ENCODE results near the gene MS4A4A. TPM values are rescaled to one million over a fixed set of nuclear protein-coding genes. Genes with fewer than 3 reads are reported as not detected.

The MS4A4A gene
- total and polyA plus RNA-seq, 10 of the 15 experiments (the other 5 are each of a cell fraction or from before 2014, with no cell fraction given): 0.10 to 2.4 (median 0.68) TPM

- FAIRE-seq (no peak), DNase-seq (ENCODE audit: low read depth, low spot score) (no peak), ATAC-seq (no peak)
- ChIA-PET SMC1A (ENCODE audit: uncharacterized antibody, unreplicated experiment) (interaction anchor here (1.0 to 2.6 kb wide), 5 partner anchors 8 to 57 kb away, joined by 3 to 11 read pairs (median 7); no protein-coding TSS in a partner anchor), CTCF (interaction anchor here (0.5 to 2.0 kb wide), 9 partner anchors 11 to 318 kb away, joined by 3 to 15 read pairs (median 3); no protein-coding TSS in a partner anchor), POLR2A (interaction anchor here (0.7 kb wide), 1 partner anchor 289 kb away, joined by 3 read pairs; no protein-coding TSS in a partner anchor), RAD21 (ENCODE audit: unreplicated experiment) (interaction anchor here (1.5 kb wide), 1 partner anchor 41 kb away, joined by 11 read pairs; no protein-coding TSS in a partner anchor)
- H3K9ac ChIP-seq (ENCODE audit: control insufficient read depth, insufficient read depth, low read length): no peak overlapping the region
- no peaks in the 10 kb centered on the region for H3K9me3 ChIP-seq (replicated peaks; ENCODE audit: control insufficient read depth, insufficient read depth, low read length)
- TF ChIP-seq ELK1 (IDR thresholded peaks at IDR 0.05; ENCODE audit: low read depth, low read length) (no peak), SMC3 (IDR thresholded peaks at IDR 0.05; ENCODE audit: borderline replicate concordance, low read length) (no peak), TCF12 (IDR thresholded peaks at IDR 0.05; ENCODE audit: low read depth, low read length) (no peak), BCL3 (IDR thresholded peaks at IDR 0.05; ENCODE audit: borderline replicate concordance, insufficient read depth, low read depth, low read length, poor library complexity, severe bottlenecking) (no peak), RBBP5 (conservative IDR thresholded peaks at IDR 0.05) (no peak), POLR2A (IDR thresholded peaks at IDR 0.05; ENCODE audit: low read depth, low read length) (no peak), ZNF384 (IDR thresholded peaks at IDR 0.05; ENCODE audit: borderline replicate concordance, low read depth, low read length) (no peak), SUPT20H (IDR thresholded peaks at IDR 0.05; ENCODE audit: borderline replicate concordance, control insufficient read depth, low read depth, low read length) (no peak), TCF7 (IDR thresholded peaks at IDR 0.05; ENCODE audit: borderline replicate concordance) (no peak), CREB1 (IDR thresholded peaks at IDR 0.05; ENCODE audit: low read depth) (no peak), ESRRA (IDR thresholded peaks at IDR 0.05; ENCODE audit: low read length) (no peak), RAD21 (IDR thresholded peaks at IDR 0.05; ENCODE audit: insufficient read depth, low read depth, low read length) (no peak)
- H3K27me3 ChIP-seq (replicated peaks in 1 of 2; ENCODE audit: control insufficient read depth in 2 of 2, insufficient read depth in 2 of 2, low read length in 1 of 2): no peaks in the 10 kb centered on the region
- 88% methylated on average over 3 of the region's 3 CpGs for WGBS (ENCODE audit: insufficient coverage, insufficient replicate concordance, low lambda C conversion rate, missing lambda C conversion rate)
- no peak overlapping the region for H2AFZ ChIP-seq (ENCODE audit: control insufficient read depth, low read depth, low read length)
- H3K4me1 ChIP-seq (ENCODE audit: control insufficient read depth, insufficient read depth, low read length): peaks cover 10% of the 10 kb centered on the region
- H3K79me2 ChIP-seq (ENCODE audit: control insufficient read depth, insufficient read depth, low read length): no peaks in the 10 kb centered on the region
- in situ Hi-C loops (cut with MboI): no loop called here
- H3K36me3 ChIP-seq (ENCODE audit: control insufficient read depth in 2 of 2, insufficient read depth in 2 of 2, low read length in 1 of 2): no peaks in the 10 kb centered on the region
- no peak overlapping the region for H3K4me3 ChIP-seq
- H3K27ac ChIP-seq (ENCODE audit: control insufficient read depth, insufficient read depth): no peak overlapping the region
- intact Hi-C loops (cut with micrococcal nuclease; ENCODE audit: unreplicated experiment): no loop called here
- BruUV-seq (replicated peaks): no TSS peak
- H3K4me2 ChIP-seq (ENCODE audit: control insufficient read depth, insufficient read depth): no peak overlapping the region
- H4K20me1 ChIP-seq (ENCODE audit: control insufficient read depth, insufficient read depth): no peaks in the 10 kb centered on the region
Measured at GRCh38 chr11:60305906-60306619, 25.6 kb downstream of the MS4A4A start.

All from GM12878 (cell line).